ENCODE results near the gene STON2. TPM values are rescaled to one million over a fixed set of nuclear protein-coding genes. Genes with fewer than 3 reads are reported as not detected.

Gene STON2
- total RNA-seq, 1 experiment from 2014 or later, result 8.6 TPM

- TF ChIP-seq CTCF (conservative IDR thresholded peaks at IDR 0.05; ENCODE audit: low read depth, low read length) (no peak), EZH2 (IDR thresholded peaks at IDR 0.05; ENCODE audit: borderline replicate concordance, low read depth, low read length, poor library complexity, severe bottlenecking) (no peak)
- no peak for DNase-seq (ENCODE audit: low spot score)
- H3K4me1 ChIP-seq (ENCODE audit: insufficient read depth, low read length, poor library complexity, severe bottlenecking), result peaks cover 18% of the 10 kb centered on the region
- ChIA-PET CTCF (no interaction called here), POLR2A (ENCODE audit: low non-redundant PET) (no interaction called here)
- H3K27me3 ChIP-seq (replicated peaks; ENCODE audit: insufficient read depth, low read depth, low read length, poor library complexity), result no peaks in the 10 kb centered on the region
- H3K27ac ChIP-seq (ENCODE audit: low read depth, low read length, poor library complexity, severe bottlenecking), result no peak overlapping the region
- H3K36me3 ChIP-seq (ENCODE audit: insufficient read depth, low read length, poor library complexity, severe bottlenecking), result no peaks in the 10 kb centered on the region
- no peak overlapping the region for H3K4me3 ChIP-seq (ENCODE audit: low read depth, low read length, poor library complexity, severe bottlenecking)
- intact Hi-C loops (cut with micrococcal nuclease; ENCODE audit: unreplicated experiment), result no loop called here
- BruUV-seq (replicated peaks), result no TSS peak
- H3K9me3 ChIP-seq (ENCODE audit: low read depth, low read length, poor library complexity, severe bottlenecking), result no peaks in the 10 kb centered on the region
Measured at GRCh38 chr14:81310606-81311005, 89.5 kb downstream of the STON2 start.

- Histone ChIP-seq H3K27me3 (replicated peaks; ENCODE audit: insufficient read depth, low read depth, low read length, poor library complexity) (no peaks in the 10 kb centered on the region), H3K4me1 (ENCODE audit: insufficient read depth, low read length, poor library complexity, severe bottlenecking) (peaks cover 18% of the 10 kb centered on the region), H3K4me3 (ENCODE audit: low read depth, low read length, poor library complexity, severe bottlenecking) (no peak overlapping the region), H3K27ac (ENCODE audit: low read depth, low read length, poor library complexity, severe bottlenecking) (no peak overlapping the region), H3K9me3 (ENCODE audit: low read depth, low read length, poor library complexity, severe bottlenecking) (no peaks in the 10 kb centered on the region), H3K36me3 (ENCODE audit: insufficient read depth, low read length, poor library complexity, severe bottlenecking) (no peaks in the 10 kb centered on the region)
- CTCF ChIA-PET, result no interaction called here
- BruUV-seq (replicated peaks), result no TSS peak
- POLR2A ChIA-PET (ENCODE audit: low non-redundant PET), result no interaction called here
- intact Hi-C loops (cut with micrococcal nuclease; ENCODE audit: unreplicated experiment), result no loop called here
- no peak for TF ChIP-seq EZH2 (IDR thresholded peaks at IDR 0.05; ENCODE audit: borderline replicate concordance, low read depth, low read length, poor library complexity, severe bottlenecking)
- TF ChIP-seq CTCF (conservative IDR thresholded peaks at IDR 0.05; ENCODE audit: low read depth, low read length), result no peak
- no peak for DNase-seq (ENCODE audit: low spot score)
Measured at GRCh38 chr14:81309511-81309910, 90.6 kb downstream of the STON2 start.

GRCh38 chr14:81305743-81306142, 94.4 kb downstream of the STON2 start:
- Histone ChIP-seq H3K4me1 (ENCODE audit: insufficient read depth, low read length, poor library complexity, severe bottlenecking) (peaks cover 11% of the 10 kb centered on the region), H3K36me3 (ENCODE audit: insufficient read depth, low read length, poor library complexity, severe bottlenecking) (no peaks in the 10 kb centered on the region), H3K9me3 (ENCODE audit: low read depth, low read length, poor library complexity, severe bottlenecking) (no peaks in the 10 kb centered on the region), H3K27ac (ENCODE audit: low read depth, low read length, poor library complexity, severe bottlenecking) (no peak overlapping the region), H3K27me3 (replicated peaks; ENCODE audit: insufficient read depth, low read depth, low read length, poor library complexity) (no peaks in the 10 kb centered on the region), H3K4me3 (ENCODE audit: low read depth, low read length, poor library complexity, severe bottlenecking) (no peak overlapping the region)
- POLR2A ChIA-PET (ENCODE audit: low non-redundant PET), result no interaction called here
- CTCF ChIA-PET, result no interaction called here
- TF ChIP-seq CTCF (conservative IDR thresholded peaks at IDR 0.05; ENCODE audit: low read depth, low read length), result no peak
- no peak for TF ChIP-seq EZH2 (IDR thresholded peaks at IDR 0.05; ENCODE audit: borderline replicate concordance, low read depth, low read length, poor library complexity, severe bottlenecking)
- no TSS peak for BruUV-seq (replicated peaks)
- intact Hi-C loops (cut with micrococcal nuclease; ENCODE audit: unreplicated experiment), result no loop called here
- DNase-seq (ENCODE audit: low spot score), result no peak

Data from A673 (cell line).